HepG2 (cell line): ENCODE data around the gene COBLL1. TPM values are rescaled to one million over a fixed set of nuclear protein-coding genes. Genes with fewer than 3 reads are reported as not detected.
A peak's percentile ranks its signal among the peaks of the same experiment; 100 is the strongest.

Experiments
- ASH2L ChIP-seq: fragments of 300-600, 200-600 bp; sonication (generic); IDR thresholded peaks from 2 replicates; pipeline ENCODE4 v1.7.0; 2017; ENCODE audit warnings: low read depth, mild to moderate bottlenecking, moderate library complexity, mixed read lengths, low read length; ENCODE audit not compliant: insufficient read length
- CAMTA2 ChIP-seq: sonication (generic); formaldehyde crosslinking; IDR thresholded peaks from 2 replicates; pipeline ENCODE4 v1.4.0; 2020; ENCODE audit warnings: mild to moderate bottlenecking, missing genetic modification reagents, borderline replicate concordance
- ELF1 ChIP-seq: sonication (generic); formaldehyde crosslinking; IDR thresholded peaks from 2 replicates; pipeline ENCODE4 v1.4.0; 2020; ENCODE audit warnings: missing genetic modification reagents
- ETV6 ChIP-seq: sonication (generic); formaldehyde crosslinking; conservative IDR thresholded peaks from 2 replicates; pipeline ENCODE4 v1.4.0; 2020; ENCODE audit warnings: missing genetic modification reagents
- FOXK1 ChIP-seq: sonication (generic); formaldehyde crosslinking; IDR thresholded peaks from 2 replicates; pipeline ENCODE4 v1.4.0; 2020; ENCODE audit warnings: low read depth, missing genetic modification reagents, borderline replicate concordance
- FOXO1 ChIP-seq: sonication (generic); formaldehyde crosslinking; IDR thresholded peaks from 2 replicates; pipeline ENCODE4 v1.4.0; 2020; ENCODE audit warnings: missing genetic modification reagents
- HDAC2 ChIP-seq: sonication (generic); formaldehyde crosslinking; IDR thresholded peaks from 2 replicates; pipeline ENCODE4 v1.4.0; 2020; ENCODE audit warnings: missing genetic modification reagents
- HOXD1 ChIP-seq: sonication (generic); formaldehyde crosslinking; IDR thresholded peaks from 2 replicates; pipeline ENCODE4 v1.5.0; 2020; ENCODE audit warnings: missing genetic modification reagents
- IRX3 ChIP-seq: sonication (generic); formaldehyde crosslinking; IDR thresholded peaks from 2 replicates; pipeline ENCODE4 v1.8.1; 2023; ENCODE audit warnings: mild to moderate bottlenecking, low read depth, missing genetic modification reagents, borderline replicate concordance
- JDP2 ChIP-seq: sonication (generic); formaldehyde crosslinking; IDR thresholded peaks from 2 replicates; pipeline ENCODE4 v1.8.1; 2022; ENCODE audit warnings: missing genetic modification reagents, borderline replicate concordance
- JUN ChIP-seq: sonication (generic); formaldehyde crosslinking; IDR thresholded peaks from 2 replicates; pipeline ENCODE4 v1.4.0; 2020; ENCODE audit warnings: mild to moderate bottlenecking, missing genetic modification reagents
- MYPOP ChIP-seq: sonication (generic); formaldehyde crosslinking; IDR thresholded peaks from 2 replicates; pipeline ENCODE4 v1.8.1; 2023; ENCODE audit warnings: mild to moderate bottlenecking, moderate library complexity, missing genetic modification reagents
- THAP11 ChIP-seq: IDR thresholded peaks from 2 replicates; pipeline ENCODE4 v1.6.1; 2016; ENCODE audit warnings: missing biosample characterization, missing genetic modification reagents
- TOPORS ChIP-seq: sonication (generic); formaldehyde crosslinking; IDR thresholded peaks from 2 replicates; pipeline ENCODE4 v1.8.0; 2023; ENCODE audit warnings: mild to moderate bottlenecking, missing genetic modification reagents
- ZNF121 ChIP-seq: sonication (generic); formaldehyde crosslinking; IDR thresholded peaks from 2 replicates; pipeline ENCODE4 v1.5.0; 2020; ENCODE audit warnings: mild to moderate bottlenecking, missing genetic modification reagents
- ZNF260 ChIP-seq: sonication (generic); formaldehyde crosslinking; IDR thresholded peaks from 2 replicates; pipeline ENCODE4 v1.4.0; 2020; ENCODE audit warnings: missing genetic modification reagents, low read depth, mild to moderate bottlenecking, borderline replicate concordance
- ZNF383 ChIP-seq: sonication (generic); formaldehyde crosslinking; IDR thresholded peaks from 2 replicates; pipeline ENCODE4 v1.4.0; 2020; ENCODE audit warnings: missing genetic modification reagents, mild to moderate bottlenecking, borderline replicate concordance
- ZNF546 ChIP-seq: sonication (generic); formaldehyde crosslinking; conservative IDR thresholded peaks from 2 replicates; pipeline ENCODE4 v1.8.1; 2023; ENCODE audit warnings: mild to moderate bottlenecking, missing genetic modification reagents
- ZNF557 ChIP-seq: sonication (generic); formaldehyde crosslinking; IDR thresholded peaks from 2 replicates; pipeline ENCODE4 v1.4.0; 2020; ENCODE audit warnings: missing genetic modification reagents
- ZNF605 ChIP-seq: sonication (generic); formaldehyde crosslinking; IDR thresholded peaks from 2 replicates; pipeline ENCODE4 v1.8.0; 2022; ENCODE audit warnings: mild to moderate bottlenecking, missing genetic modification reagents
- polyA plus RNA-seq, 8 experiments: library from polyadenylated mRNA; depleted of rRNA in 3 of 8; stranded (reverse) in 7 of 8; unstranded in 1 of 8; fragments of >200 nt; fragmentation: Illumina TruSeq in 4 of 8; extraction: Trizol in 4 of 8; gene quantifications; 2 replicates each; pipeline versions ENCODE4 v1.2.1 to v1.2.3, GENCODE V29; 2011 to 2016; ENCODE audit warnings: low read depth in 4 of 8, missing spikeins in 1 of 8, mixed read lengths in 1 of 8; ENCODE audit not compliant: insufficient read depth in 1 of 8
- total RNA-seq, 5 experiments: library from RNA; depleted of rRNA; stranded (reverse); fragments of >200 nt; fragmentation: Illumina TruSeq; extraction: Trizol; gene quantifications; 2 replicates each; pipeline ENCODE4 v1.2.3, GENCODE V29; 2016; ENCODE audit warnings: low read depth in 1 of 5
- TF ChIP-seq, protein P1 (sequence below): sonication (generic); formaldehyde crosslinking; IDR thresholded peaks from 2 replicates; pipeline ENCODE4 v1.4.0; 2020; ENCODE audit warnings: missing genetic modification reagents
- TF ChIP-seq, protein P2 (sequence below): IDR thresholded peaks from 2 replicates; pipeline ENCODE4 v1.6.1; 2016; ENCODE audit warnings: low read depth, control low read depth
- TF ChIP-seq, protein P3 (sequence below): conservative IDR thresholded peaks from 2 replicates; pipeline ENCODE4 v1.6.1; 2018; ENCODE audit warnings: missing genetic modification reagents
- TF ChIP-seq, protein P4 (sequence below): sonication (generic); formaldehyde crosslinking; IDR thresholded peaks from 2 replicates; pipeline ENCODE4 v1.4.0; 2020; ENCODE audit warnings: mild to moderate bottlenecking, missing genetic modification reagents

Gene COBLL1
- total and polyA plus RNA-seq, 2 of the 13 experiments (the other 11 are each of a cell fraction or from before 2014, with no cell fraction given), result 32.6 to 86.8 TPM

GRCh38 chr2:164841719-164842623, at the start of gene COBLL1 (continued):
- 0 out of 2 replicates have a peak, but pooled peaks have one; percentile 12 for TF ChIP-seq ZNF546
- no peak for TF ChIP-seq JDP2
- TF ChIP-seq TOPORS (CRISPR knock-in tag), result 0 out of 2 replicates have a peak, but pooled peaks have one; percentile 54
- no peak for TF ChIP-seq ZNF383 (CRISPR knock-in tag)
- TF ChIP-seq FOXO1 (CRISPR knock-in tag), result peak; percentile 74
- no peak for TF ChIP-seq IRX3 (CRISPR knock-in tag)
- peak; percentile 56 for TF ChIP-seq ZNF121 (CRISPR knock-in tag)
- TF ChIP-seq ZNF557 (CRISPR knock-in tag), result peak; percentile 84; the same call in 1 of the 2 replicates
- TF ChIP-seq HOXD1 (CRISPR knock-in tag), result 0 out of 2 replicates have a peak, but pooled peaks have one; percentile 20
- TF ChIP-seq CAMTA2 (CRISPR knock-in tag), result peak; percentile 75
- TF ChIP-seq, protein P1, sequence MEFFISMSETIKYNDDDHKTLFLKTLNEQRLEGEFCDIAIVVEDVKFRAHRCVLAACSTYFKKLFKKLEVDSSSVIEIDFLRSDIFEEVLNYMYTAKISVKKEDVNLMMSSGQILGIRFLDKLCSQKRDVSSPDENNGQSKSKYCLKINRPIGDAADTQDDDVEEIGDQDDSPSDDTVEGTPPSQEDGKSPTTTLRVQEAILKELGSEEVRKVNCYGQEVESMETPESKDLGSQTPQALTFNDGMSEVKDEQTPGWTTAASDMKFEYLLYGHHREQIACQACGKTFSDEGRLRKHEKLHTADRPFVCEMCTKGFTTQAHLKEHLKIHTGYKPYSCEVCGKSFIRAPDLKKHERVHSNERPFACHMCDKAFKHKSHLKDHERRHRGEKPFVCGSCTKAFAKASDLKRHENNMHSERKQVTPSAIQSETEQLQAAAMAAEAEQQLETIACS (CRISPR knock-in tag), result 0 out of 2 replicates have a peak, but pooled peaks have one; percentile 4
- no peak for TF ChIP-seq ZNF260 (CRISPR knock-in tag)
- TF ChIP-seq, protein P2, sequence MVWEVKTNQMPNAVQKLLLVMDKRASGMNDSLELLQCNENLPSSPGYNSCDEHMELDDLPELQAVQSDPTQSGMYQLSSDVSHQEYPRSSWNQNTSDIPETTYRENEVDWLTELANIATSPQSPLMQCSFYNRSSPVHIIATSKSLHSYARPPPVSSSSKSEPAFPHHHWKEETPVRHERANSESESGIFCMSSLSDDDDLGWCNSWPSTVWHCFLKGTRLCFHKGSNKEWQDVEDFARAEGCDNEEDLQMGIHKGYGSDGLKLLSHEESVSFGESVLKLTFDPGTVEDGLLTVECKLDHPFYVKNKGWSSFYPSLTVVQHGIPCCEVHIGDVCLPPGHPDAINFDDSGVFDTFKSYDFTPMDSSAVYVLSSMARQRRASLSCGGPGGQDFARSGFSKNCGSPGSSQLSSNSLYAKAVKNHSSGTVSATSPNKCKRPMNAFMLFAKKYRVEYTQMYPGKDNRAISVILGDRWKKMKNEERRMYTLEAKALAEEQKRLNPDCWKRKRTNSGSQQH (CRISPR knock-in tag), result peak; percentile 55; the same call in 1 of the 2 replicates
- TF ChIP-seq, protein P3, sequence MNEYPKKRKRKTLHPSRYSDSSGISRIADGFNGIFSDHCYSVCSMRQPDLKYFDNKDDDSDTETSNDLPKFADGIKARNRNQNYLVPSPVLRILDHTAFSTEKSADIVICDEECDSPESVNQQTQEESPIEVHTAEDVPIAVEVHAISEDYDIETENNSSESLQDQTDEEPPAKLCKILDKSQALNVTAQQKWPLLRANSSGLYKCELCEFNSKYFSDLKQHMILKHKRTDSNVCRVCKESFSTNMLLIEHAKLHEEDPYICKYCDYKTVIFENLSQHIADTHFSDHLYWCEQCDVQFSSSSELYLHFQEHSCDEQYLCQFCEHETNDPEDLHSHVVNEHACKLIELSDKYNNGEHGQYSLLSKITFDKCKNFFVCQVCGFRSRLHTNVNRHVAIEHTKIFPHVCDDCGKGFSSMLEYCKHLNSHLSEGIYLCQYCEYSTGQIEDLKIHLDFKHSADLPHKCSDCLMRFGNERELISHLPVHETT (CRISPR knock-in tag), result 0 out of 2 replicates have a peak, but pooled peaks have one; percentile 24
- peak; percentile 89 for TF ChIP-seq ASH2L
- TF ChIP-seq MYPOP (CRISPR knock-in tag), result peak; percentile 69
- TF ChIP-seq ZNF605, result peak; percentile 58
- TF ChIP-seq ELF1 (CRISPR knock-in tag), result peak; percentile 71
- peak; percentile 73 for TF ChIP-seq THAP11 (CRISPR knock-in tag)
- peak; percentile 84 for TF ChIP-seq HDAC2 (CRISPR knock-in tag)
- TF ChIP-seq, protein P4, sequence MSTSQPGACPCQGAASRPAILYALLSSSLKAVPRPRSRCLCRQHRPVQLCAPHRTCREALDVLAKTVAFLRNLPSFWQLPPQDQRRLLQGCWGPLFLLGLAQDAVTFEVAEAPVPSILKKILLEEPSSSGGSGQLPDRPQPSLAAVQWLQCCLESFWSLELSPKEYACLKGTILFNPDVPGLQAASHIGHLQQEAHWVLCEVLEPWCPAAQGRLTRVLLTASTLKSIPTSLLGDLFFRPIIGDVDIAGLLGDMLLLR, result peak; percentile 30; the same call in 1 of the 2 replicates
- no peak for TF ChIP-seq ETV6 (CRISPR knock-in tag)
- TF ChIP-seq JUN (CRISPR knock-in tag), result 0 out of 2 replicates have a peak, but pooled peaks have one; percentile 24
- TF ChIP-seq FOXK1 (CRISPR knock-in tag), result no peak
